SK-N-SH treated with all-trans-retinoic acid at 6 μM for 48 hours (cell line): ENCODE results near the gene SNCG.

Experiments used
- ATAC-seq: fragments of 200-7000 bp; cut with Tn5 transposase; 3 replicates; pipeline ENCODE4 v1.9.1; 2020; ENCODE audit warnings: mild to moderate bottlenecking, moderate library complexity
- ARNTL ChIP-seq: fragments of 450-650 bp; formaldehyde crosslinking; IDR thresholded peaks from 2 replicates; pipeline ENCODE4 v1.5.0; 2020; ENCODE audit warnings: low read depth, mild to moderate bottlenecking, moderate library complexity, borderline replicate concordance
- BACH2 ChIP-seq: fragments of 250-450 bp; sonication (Bioruptor Pico); IDR thresholded peaks from 2 replicates; pipeline ENCODE4 v1.9.0; 2021; ENCODE audit warnings: mild to moderate bottlenecking, borderline replicate concordance
- CSDC2 ChIP-seq: fragments of 250-450 bp; sonication (Bioruptor Pico); IDR thresholded peaks from 2 replicates; pipeline ENCODE4 v1.5.0; 2020; ENCODE audit warnings: mild to moderate bottlenecking, moderate library complexity
- ESRRG ChIP-seq: fragments of 250-450 bp; sonication (Bioruptor Pico); IDR thresholded peaks from 2 replicates; pipeline ENCODE4 v1.6.1; 2021; ENCODE audit warnings: mild to moderate bottlenecking
- GLIS3 ChIP-seq: fragments of 250-450 bp; sonication (Bioruptor Pico); IDR thresholded peaks from 2 replicates; pipeline ENCODE4 v1.5.0; 2020; ENCODE audit warnings: mild to moderate bottlenecking, moderate library complexity
- ISL1 ChIP-seq: fragments of 250-450 bp; sonication (Bioruptor Pico); IDR thresholded peaks from 2 replicates; pipeline ENCODE4 v2.1.2; 2022; ENCODE audit warnings: mild to moderate bottlenecking, moderate library complexity
- OSR1 ChIP-seq: fragments of 250-450 bp; sonication (Bioruptor Pico); IDR thresholded peaks from 2 replicates; pipeline ENCODE4 v1.8.0; 2022; ENCODE audit warnings: moderate library complexity, mild to moderate bottlenecking, inconsistent platforms
- PPARA ChIP-seq: fragments of 250-450 bp; sonication (Bioruptor Pico); IDR thresholded peaks from 2 replicates; pipeline ENCODE4 v1.5.0; 2020; ENCODE audit warnings: mild to moderate bottlenecking, borderline replicate concordance
- RARB ChIP-seq: fragments of 250-450 bp; sonication (Bioruptor Pico); IDR thresholded peaks from 2 replicates; pipeline ENCODE4 v1.8.0; 2021; ENCODE audit warnings: mild to moderate bottlenecking, moderate library complexity
- SNAI2 ChIP-seq: fragments of 250-450 bp; sonication (Bioruptor Pico); IDR thresholded peaks from 2 replicates; pipeline ENCODE4 v1.5.0; 2020; ENCODE audit warnings: mild to moderate bottlenecking, moderate library complexity
- TCF4 ChIP-seq: fragments of 250-450 bp; sonication (Bioruptor Pico); IDR thresholded peaks from 2 replicates; pipeline ENCODE4 v1.8.0; 2021; ENCODE audit warnings: mild to moderate bottlenecking, moderate library complexity, borderline replicate concordance
- TOX ChIP-seq: fragments of 250-450 bp; sonication (Bioruptor Pico); IDR thresholded peaks from 2 replicates; pipeline ENCODE4 v1.8.0; 2021; ENCODE audit warnings: mild to moderate bottlenecking, moderate library complexity, borderline replicate concordance
- ZC3H10 ChIP-seq: fragments of 250-450 bp; sonication (Bioruptor Pico); IDR thresholded peaks from 2 replicates; pipeline ENCODE4 v1.5.1; 2021; ENCODE audit warnings: mild to moderate bottlenecking, moderate library complexity
- ZFP3 ChIP-seq: fragments of 250-450 bp; sonication (Bioruptor Pico); IDR thresholded peaks from 2 replicates; pipeline ENCODE4 v1.5.0; 2020; ENCODE audit warnings: mild to moderate bottlenecking, moderate library complexity
- ZFP30 ChIP-seq: fragments of 450-650 bp; formaldehyde crosslinking; IDR thresholded peaks from 2 replicates; pipeline ENCODE4 v1.5.0; 2022; ENCODE audit warnings: mild to moderate bottlenecking, moderate library complexity
- ZNF565 ChIP-seq: fragments of 450-650 bp; formaldehyde crosslinking; conservative IDR thresholded peaks from 2 replicates; pipeline ENCODE4 v1.5.0; 2020; ENCODE audit warnings: low read depth, mild to moderate bottlenecking, moderate library complexity
- ZNF70 ChIP-seq: fragments of 450-650 bp; formaldehyde crosslinking; IDR thresholded peaks from 2 replicates; pipeline ENCODE4 v1.5.0; 2020; ENCODE audit warnings: mild to moderate bottlenecking, moderate library complexity
- ZNF8 ChIP-seq: fragments of 450-650 bp; formaldehyde crosslinking; IDR thresholded peaks from 2 replicates; pipeline ENCODE4 v1.5.0; 2020; ENCODE audit warnings: mild to moderate bottlenecking, moderate library complexity
- TF ChIP-seq, protein P1 (sequence below): fragments of 250-450 bp; sonication (Bioruptor Pico); IDR thresholded peaks from 2 replicates; pipeline ENCODE4 v1.5.0; 2020; ENCODE audit warnings: mild to moderate bottlenecking, moderate library complexity
- TF ChIP-seq, protein P2 (sequence below): fragments of 250-450 bp; sonication (Bioruptor Pico); IDR thresholded peaks from 2 replicates; pipeline ENCODE4 v1.5.1; 2020; ENCODE audit warnings: low read depth, mild to moderate bottlenecking, moderate library complexity
- TF ChIP-seq, protein P3 (sequence below): fragments of 250-450 bp; sonication (Bioruptor Pico); IDR thresholded peaks from 2 replicates; pipeline ENCODE4 v1.8.0; 2021; ENCODE audit warnings: low read depth, mild to moderate bottlenecking, moderate library complexity, borderline replicate concordance
- TF ChIP-seq, protein P4 (sequence below): fragments of 250-450 bp; sonication (Bioruptor Pico); IDR thresholded peaks from 2 replicates; pipeline ENCODE4 v1.5.1; 2021; ENCODE audit warnings: mild to moderate bottlenecking, moderate library complexity
- TF ChIP-seq, protein P5 (sequence below): fragments of 250-450 bp; sonication (Bioruptor Pico); IDR thresholded peaks from 2 replicates; pipeline ENCODE4 v1.8.0; 2020; ENCODE audit warnings: mild to moderate bottlenecking, moderate library complexity, borderline replicate concordance

SNCG gene

DNA sequence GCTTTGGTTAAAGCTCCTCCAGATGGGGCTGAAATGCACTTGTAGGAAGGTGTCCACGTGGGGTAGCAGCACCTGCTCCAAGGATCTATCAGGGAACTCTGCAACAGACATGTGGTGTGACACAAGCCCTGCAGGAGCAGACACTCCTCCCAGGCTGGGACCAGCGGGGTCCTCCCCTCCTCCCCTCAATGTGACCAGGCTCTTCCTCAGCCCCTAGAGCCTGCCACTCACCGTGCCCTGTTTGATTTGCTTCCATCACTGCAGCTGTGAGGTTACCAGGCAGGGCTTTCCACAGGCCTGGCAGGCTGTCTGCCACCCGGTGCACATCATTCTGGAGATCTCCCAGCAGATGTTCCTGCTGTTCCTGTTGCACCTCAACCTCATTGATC is 14.4 kb upstream of the SNCG start:
- TF ChIP-seq OSR1 (no peak), ISL1 (CRISPR knock-in tag) (no peak), PPARA (CRISPR knock-in tag) (no peak), TOX (CRISPR knock-in tag) (no peak), TCF4 (CRISPR knock-in tag) (no peak), BACH2 (no peak), ZC3H10 (CRISPR knock-in tag) (no peak), CSDC2 (CRISPR knock-in tag) (no peak), ESRRG (no peak), RARB (CRISPR knock-in tag) (no peak), ARNTL (CRISPR knock-in tag) (no peak), ZNF565 (CRISPR knock-in tag) (no peak), ZFP3 (CRISPR knock-in tag) (no peak), ZNF8 (CRISPR knock-in tag) (no peak)
- TF ChIP-seq, protein P1, sequence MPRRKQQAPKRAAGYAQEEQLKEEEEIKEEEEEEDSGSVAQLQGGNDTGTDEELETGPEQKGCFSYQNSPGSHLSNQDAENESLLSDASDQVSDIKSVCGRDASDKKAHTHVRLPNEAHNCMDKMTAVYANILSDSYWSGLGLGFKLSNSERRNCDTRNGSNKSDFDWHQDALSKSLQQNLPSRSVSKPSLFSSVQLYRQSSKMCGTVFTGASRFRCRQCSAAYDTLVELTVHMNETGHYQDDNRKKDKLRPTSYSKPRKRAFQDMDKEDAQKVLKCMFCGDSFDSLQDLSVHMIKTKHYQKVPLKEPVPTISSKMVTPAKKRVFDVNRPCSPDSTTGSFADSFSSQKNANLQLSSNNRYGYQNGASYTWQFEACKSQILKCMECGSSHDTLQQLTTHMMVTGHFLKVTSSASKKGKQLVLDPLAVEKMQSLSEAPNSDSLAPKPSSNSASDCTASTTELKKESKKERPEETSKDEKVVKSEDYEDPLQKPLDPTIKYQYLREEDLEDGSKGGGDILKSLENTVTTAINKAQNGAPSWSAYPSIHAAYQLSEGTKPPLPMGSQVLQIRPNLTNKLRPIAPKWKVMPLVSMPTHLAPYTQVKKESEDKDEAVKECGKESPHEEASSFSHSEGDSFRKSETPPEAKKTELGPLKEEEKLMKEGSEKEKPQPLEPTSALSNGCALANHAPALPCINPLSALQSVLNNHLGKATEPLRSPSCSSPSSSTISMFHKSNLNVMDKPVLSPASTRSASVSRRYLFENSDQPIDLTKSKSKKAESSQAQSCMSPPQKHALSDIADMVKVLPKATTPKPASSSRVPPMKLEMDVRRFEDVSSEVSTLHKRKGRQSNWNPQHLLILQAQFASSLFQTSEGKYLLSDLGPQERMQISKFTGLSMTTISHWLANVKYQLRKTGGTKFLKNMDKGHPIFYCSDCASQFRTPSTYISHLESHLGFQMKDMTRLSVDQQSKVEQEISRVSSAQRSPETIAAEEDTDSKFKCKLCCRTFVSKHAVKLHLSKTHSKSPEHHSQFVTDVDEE, result no peak
- TF ChIP-seq, protein P2, sequence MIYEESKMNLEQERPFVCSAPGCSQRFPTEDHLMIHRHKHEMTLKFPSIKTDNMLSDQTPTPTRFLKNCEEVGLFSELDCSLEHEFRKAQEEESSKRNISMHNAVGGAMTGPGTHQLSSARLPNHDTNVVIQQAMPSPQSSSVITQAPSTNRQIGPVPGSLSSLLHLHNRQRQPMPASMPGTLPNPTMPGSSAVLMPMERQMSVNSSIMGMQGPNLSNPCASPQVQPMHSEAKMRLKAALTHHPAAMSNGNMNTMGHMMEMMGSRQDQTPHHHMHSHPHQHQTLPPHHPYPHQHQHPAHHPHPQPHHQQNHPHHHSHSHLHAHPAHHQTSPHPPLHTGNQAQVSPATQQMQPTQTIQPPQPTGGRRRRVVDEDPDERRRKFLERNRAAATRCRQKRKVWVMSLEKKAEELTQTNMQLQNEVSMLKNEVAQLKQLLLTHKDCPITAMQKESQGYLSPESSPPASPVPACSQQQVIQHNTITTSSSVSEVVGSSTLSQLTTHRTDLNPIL (CRISPR knock-in tag), result no peak
- TF ChIP-seq, protein P3, sequence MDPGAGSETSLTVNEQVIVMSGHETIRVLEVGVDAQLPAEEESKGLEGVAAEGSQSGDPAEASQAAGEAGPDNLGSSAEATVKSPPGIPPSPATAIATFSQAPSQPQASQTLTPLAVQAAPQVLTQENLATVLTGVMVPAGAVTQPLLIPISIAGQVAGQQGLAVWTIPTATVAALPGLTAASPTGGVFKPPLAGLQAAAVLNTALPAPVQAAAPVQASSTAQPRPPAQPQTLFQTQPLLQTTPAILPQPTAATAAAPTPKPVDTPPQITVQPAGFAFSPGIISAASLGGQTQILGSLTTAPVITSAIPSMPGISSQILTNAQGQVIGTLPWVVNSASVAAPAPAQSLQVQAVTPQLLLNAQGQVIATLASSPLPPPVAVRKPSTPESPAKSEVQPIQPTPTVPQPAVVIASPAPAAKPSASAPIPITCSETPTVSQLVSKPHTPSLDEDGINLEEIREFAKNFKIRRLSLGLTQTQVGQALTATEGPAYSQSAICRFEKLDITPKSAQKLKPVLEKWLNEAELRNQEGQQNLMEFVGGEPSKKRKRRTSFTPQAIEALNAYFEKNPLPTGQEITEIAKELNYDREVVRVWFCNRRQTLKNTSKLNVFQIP (CRISPR knock-in tag), result no peak
- TF ChIP-seq, protein P4, sequence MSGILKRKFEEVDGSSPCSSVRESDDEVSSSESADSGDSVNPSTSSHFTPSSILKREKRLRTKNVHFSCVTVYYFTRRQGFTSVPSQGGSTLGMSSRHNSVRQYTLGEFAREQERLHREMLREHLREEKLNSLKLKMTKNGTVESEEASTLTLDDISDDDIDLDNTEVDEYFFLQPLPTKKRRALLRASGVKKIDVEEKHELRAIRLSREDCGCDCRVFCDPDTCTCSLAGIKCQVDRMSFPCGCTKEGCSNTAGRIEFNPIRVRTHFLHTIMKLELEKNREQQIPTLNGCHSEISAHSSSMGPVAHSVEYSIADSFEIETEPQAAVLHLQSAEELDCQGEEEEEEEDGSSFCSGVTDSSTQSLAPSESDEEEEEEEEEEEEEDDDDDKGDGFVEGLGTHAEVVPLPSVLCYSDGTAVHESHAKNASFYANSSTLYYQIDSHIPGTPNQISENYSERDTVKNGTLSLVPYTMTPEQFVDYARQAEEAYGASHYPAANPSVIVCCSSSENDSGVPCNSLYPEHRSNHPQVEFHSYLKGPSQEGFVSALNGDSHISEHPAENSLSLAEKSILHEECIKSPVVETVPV (CRISPR knock-in tag), result no peak
- TF ChIP-seq, all 23 proteins: peak for 0
- ATAC-seq, result no peak

DNA sequence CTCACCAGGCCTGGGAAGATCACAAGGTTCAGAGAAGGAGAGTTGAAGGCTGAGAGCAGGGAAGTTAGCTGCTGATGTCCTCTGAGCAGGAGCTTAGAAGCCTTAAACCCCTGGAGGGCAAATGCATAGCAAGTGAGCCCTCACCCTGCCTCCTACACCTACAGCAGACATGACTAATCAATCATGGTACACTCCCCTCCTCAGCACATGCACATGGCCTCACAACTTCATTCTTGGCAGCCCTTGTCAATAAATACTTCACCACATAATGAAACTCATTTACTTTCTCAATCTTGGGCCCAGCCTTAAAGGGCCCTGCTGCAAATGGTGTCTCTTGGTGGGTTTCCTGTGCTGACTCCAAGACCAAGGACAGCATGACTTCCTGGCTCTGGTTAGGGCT is 13.9 kb upstream of the SNCG start:
- ATAC-seq, result no peak
- TF ChIP-seq ISL1 (CRISPR knock-in tag) (no peak), ARNTL (CRISPR knock-in tag) (no peak), ZNF70 (CRISPR knock-in tag) (no peak), ZNF565 (CRISPR knock-in tag) (no peak), PPARA (CRISPR knock-in tag) (no peak), SNAI2 (CRISPR knock-in tag) (no peak), BACH2 (no peak), CSDC2 (CRISPR knock-in tag) (no peak), GLIS3 (CRISPR knock-in tag) (no peak), ESRRG (no peak), ZFP3 (CRISPR knock-in tag) (no peak), ZNF8 (CRISPR knock-in tag) (no peak)
- TF ChIP-seq, protein P4 (CRISPR knock-in tag), result no peak
- TF ChIP-seq, all 23 proteins: peak for 0

DNA sequence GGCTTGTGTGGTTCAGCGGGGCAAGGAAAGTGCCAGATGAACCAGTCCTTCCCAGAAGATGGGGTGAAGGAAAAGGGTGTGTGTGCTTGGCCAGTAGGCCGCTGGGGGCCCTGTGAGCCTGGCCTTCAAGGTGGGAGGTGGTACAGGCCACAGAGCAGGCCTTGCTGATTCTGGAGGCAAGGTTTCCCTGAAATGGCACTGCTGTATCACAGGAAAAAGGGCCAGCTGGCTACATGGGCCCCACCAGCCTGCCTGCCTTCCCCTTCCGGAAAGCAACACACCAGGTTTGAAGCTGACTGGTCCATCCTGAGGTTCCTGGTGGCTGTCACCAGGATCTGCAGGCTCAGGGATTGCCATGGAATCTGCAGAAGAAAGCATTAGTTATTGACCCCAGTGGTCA is 13.5 kb upstream of the SNCG start:
- no peak for ATAC-seq
- TF ChIP-seq TOX (CRISPR knock-in tag) (no peak), ZC3H10 (CRISPR knock-in tag) (no peak), GLIS3 (CRISPR knock-in tag) (no peak), ESRRG (no peak), TCF4 (CRISPR knock-in tag) (no peak), ISL1 (CRISPR knock-in tag) (no peak), OSR1 (no peak), SNAI2 (CRISPR knock-in tag) (no peak), ZFP3 (CRISPR knock-in tag) (no peak), ARNTL (CRISPR knock-in tag) (no peak), ZNF565 (CRISPR knock-in tag) (no peak), ZNF8 (CRISPR knock-in tag) (no peak), RARB (CRISPR knock-in tag) (no peak), ZFP30 (CRISPR knock-in tag) (no peak)
- TF ChIP-seq, protein P5, sequence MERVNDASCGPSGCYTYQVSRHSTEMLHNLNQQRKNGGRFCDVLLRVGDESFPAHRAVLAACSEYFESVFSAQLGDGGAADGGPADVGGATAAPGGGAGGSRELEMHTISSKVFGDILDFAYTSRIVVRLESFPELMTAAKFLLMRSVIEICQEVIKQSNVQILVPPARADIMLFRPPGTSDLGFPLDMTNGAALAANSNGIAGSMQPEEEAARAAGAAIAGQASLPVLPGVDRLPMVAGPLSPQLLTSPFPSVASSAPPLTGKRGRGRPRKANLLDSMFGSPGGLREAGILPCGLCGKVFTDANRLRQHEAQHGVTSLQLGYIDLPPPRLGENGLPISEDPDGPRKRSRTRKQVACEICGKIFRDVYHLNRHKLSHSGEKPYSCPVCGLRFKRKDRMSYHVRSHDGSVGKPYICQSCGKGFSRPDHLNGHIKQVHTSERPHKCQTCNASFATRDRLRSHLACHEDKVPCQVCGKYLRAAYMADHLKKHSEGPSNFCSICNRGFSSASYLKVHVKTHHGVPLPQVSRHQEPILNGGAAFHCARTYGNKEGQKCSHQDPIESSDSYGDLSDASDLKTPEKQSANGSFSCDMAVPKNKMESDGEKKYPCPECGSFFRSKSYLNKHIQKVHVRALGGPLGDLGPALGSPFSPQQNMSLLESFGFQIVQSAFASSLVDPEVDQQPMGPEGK (CRISPR knock-in tag), result no peak
- TF ChIP-seq, protein P3 (CRISPR knock-in tag), result no peak
